Central memory CD8-positive, alpha-beta T cell (primary cell): Measurements from ENCODE around the gene GFY.
"Not testable (repeated sequence)": the region's sequence is repeated elsewhere in the genome, so short reads cannot be mapped to it uniquely, and the experiment has no call there.

Experiments
- ATAC-seq: fragments of 150-1000 bp; cut with Tn5 transposase; replicated peaks from 2 replicates; pipeline ENCODE4 v1.10.0; 2022; ENCODE audit warnings: mild to moderate bottlenecking, moderate FRiP score, moderate number of reproducible peaks; ENCODE audit not compliant: poor library complexity, severe bottlenecking; ENCODE audit errors: extremely low read depth
- DNase-seq, 2 donors: peaks; one replicate each; pipeline ENCODE4 v3.0.0; 2021; ENCODE audit warnings: low spot score in 2 of 2
- H3K27ac Mint-ChIP-seq: one replicate; pipeline ENCODE4 v1.8.0; 2022; ENCODE audit warnings: low read depth, mild to moderate bottlenecking, moderate library complexity, mixed read lengths
- H3K27me3 Mint-ChIP-seq: one replicate; pipeline ENCODE4 v1.8.0; 2022; ENCODE audit warnings: mixed read lengths
- H3K36me3 Mint-ChIP-seq: one replicate; pipeline ENCODE4 v1.8.0; 2022; ENCODE audit warnings: mild to moderate bottlenecking, moderate library complexity, mixed read lengths; ENCODE audit not compliant: insufficient read depth
- H3K4me1 Mint-ChIP-seq: one replicate; pipeline ENCODE4 v1.8.0; 2022; ENCODE audit warnings: mixed read lengths
- H3K4me3 Mint-ChIP-seq: one replicate; pipeline ENCODE4 v1.8.0; 2022; ENCODE audit warnings: mild to moderate bottlenecking, moderate library complexity, mixed read lengths
- H3K9me3 Mint-ChIP-seq: one replicate; pipeline ENCODE4 v1.8.0; 2022; ENCODE audit warnings: mixed read lengths

GFY gene

DNA sequence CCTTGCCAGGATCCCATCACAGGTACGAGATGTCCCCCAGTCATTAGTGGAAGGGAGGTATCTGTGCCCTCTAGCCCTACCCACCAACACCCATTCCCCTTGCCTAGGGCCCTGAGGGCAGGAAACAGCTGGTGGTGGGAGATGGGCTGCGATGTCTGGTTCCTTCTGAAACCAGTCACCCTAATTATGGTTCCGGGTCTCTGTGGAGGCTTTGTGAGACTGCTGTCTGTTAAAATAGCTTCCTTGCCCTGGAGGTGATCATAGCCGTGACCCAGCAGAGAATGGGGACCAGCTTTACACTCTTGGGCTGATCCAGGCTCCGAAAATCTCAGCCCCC, 33.3 kb downstream of the GFY start:
- H3K27me3 Mint-ChIP-seq, result no peaks in the 10 kb centered on the region
- H3K4me3 Mint-ChIP-seq, result no peak overlapping the region
- ATAC-seq (no peak), DNase-seq (no peak)
- peaks cover 20% of the 10 kb centered on the region for H3K36me3 Mint-ChIP-seq
- H3K4me1 Mint-ChIP-seq, result peaks cover 17% of the 10 kb centered on the region
- H3K9me3 Mint-ChIP-seq, result no peaks in the 10 kb centered on the region
- H3K27ac Mint-ChIP-seq, result no peak overlapping the region

DNA sequence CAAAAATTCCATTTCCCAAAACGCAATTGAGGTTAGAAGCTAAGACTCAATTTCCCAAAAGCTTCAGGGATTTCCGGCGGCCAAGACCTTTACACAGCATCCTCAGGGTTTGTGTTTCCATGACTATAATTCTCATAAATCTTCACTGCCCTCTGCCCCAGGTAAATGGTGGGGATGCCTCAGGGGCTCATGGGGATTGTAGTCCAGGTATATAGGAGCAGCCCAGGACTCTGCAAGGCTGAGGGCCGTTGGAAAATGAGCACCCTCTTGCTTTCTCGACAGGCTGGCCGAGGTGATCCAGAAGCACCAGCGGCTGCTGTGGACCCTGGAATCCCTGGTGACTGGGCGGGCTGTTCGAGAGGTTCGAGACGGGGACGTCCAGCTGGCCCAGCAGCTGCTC, 34.2 kb downstream of the GFY start:
- Mint-ChIP-seq H3K9me3 (no peaks in the 10 kb centered on the region), H3K36me3 (peaks cover 25% of the 10 kb centered on the region), H3K4me3 (no peak overlapping the region), H3K27ac (no peak overlapping the region), H3K4me1 (peaks cover 8% of the 10 kb centered on the region), H3K27me3 (no peaks in the 10 kb centered on the region)
- ATAC-seq (no peak), DNase-seq (no peak)

DNA sequence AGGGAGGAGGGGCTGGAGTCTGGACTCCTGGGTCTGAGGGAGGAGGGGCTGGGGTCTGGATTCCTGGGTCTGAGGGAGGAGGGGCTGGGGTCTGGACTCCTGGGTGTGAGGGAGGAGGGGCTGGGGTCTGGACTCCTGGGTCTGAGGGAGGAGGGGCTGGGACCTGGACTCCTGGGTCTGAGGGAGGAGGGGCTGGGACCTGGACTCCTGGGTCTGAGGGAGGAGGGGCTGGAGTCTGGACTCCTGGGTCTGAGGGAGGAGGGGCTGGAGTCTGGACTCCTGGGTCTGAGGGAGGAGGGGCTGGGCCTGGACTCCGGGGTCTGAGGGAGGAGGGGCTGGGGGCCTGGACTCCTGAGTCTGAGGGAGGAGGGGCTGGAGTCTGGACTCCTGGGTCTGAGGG, 35.9 kb downstream of the GFY start:
- not testable (repeated sequence) for ATAC-seq, DNase-seq, H3K27me3 Mint-ChIP-seq, H3K27ac Mint-ChIP-seq, H3K4me3 Mint-ChIP-seq, H3K4me1 Mint-ChIP-seq, H3K9me3 Mint-ChIP-seq
- peaks cover 21% of the 10 kb centered on the region for H3K36me3 Mint-ChIP-seq

DNA sequence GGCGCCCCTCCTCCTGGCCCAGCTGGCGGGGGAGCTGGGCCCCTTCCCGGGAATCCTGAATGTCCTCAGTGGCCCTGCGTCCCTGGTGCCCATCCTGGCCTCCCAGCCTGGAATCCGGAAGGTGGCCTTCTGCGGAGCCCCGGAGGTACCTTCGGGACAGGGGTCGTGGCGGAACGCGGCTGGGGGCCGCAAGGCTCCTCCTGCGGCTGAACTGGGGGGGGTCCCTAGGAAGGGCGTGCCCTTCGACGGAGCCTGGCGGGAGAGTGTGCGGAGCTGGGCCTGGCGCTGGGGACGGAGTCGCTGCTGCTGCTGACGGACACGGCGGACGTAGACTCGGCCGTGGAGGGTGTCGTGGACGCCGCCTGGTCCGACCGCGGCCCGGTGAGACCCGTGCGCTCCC, 36.5 kb downstream of the GFY start:
- Mint-ChIP-seq H3K4me3 (no peak overlapping the region), H3K36me3 (peaks cover 17% of the 10 kb centered on the region), H3K27ac (no peak overlapping the region), H3K9me3 (no peaks in the 10 kb centered on the region), H3K27me3 (no peaks in the 10 kb centered on the region), H3K4me1 (peaks cover 6% of the 10 kb centered on the region)
- DNase-seq (no peak), ATAC-seq (no peak)

DNA sequence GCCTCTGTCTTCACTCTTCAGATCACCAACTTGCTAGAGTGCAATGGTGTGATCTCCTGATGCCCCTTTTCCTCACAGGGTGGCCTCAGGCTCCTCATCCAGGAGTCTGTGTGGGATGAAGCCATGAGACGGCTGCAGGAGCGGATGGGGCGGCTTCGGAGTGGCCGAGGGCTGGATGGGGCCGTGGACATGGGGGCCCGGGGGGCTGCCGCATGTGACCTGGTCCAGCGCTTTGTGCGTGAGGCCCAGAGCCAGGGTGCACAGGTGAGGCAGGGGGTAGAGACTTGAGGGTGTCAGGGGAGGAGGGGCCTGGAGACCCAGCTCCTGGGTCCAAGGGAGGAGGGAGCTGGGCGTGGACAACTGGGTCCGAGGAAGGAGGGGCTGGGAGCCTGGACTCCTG, 37.3 kb downstream of the GFY start:
- Mint-ChIP-seq H3K4me1 (no peaks in the 10 kb centered on the region), H3K36me3 (peaks cover 17% of the 10 kb centered on the region), H3K27me3 (no peaks in the 10 kb centered on the region), H3K9me3 (no peaks in the 10 kb centered on the region), H3K27ac (no peak overlapping the region), H3K4me3 (no peak overlapping the region)
- no peak for DNase-seq
- no peak for ATAC-seq

DNA sequence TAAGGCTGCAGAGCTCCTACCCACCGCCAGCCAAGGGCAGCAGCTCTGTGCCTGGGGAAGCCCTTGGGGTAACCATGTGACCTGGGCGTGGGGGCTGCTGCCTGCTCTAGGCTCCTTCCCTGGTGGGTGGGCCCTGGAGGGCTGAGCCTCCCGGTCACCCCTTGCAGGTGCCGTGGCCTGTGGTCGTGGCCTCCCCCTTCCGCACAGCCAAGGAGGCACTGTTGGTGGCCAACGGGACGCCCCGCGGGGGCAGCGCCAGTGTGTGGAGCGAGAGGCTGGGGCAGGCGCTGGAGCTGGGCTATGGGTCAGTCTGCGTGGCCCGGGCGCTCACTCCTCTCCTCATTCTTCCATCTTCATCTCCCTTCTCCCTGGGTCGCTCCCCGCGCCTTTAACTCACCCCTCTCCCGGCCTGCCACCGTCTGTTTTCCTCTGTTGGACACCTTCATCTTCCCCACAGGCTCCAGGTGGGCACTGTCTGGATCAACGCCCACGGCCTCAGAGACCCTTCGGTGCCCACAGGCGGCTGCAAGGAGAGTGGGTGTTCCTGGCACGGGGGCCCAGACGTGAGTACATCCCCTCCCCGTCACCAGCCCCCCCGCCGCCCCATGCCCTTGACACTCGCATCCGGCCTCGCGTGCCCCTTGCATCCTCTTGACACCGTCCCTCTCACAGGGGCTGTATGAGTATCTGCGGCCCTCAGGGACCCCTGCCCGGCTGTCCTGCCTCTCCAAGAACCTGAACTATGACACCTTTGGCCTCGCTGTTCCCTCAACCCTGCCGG, 39.0 kb downstream of the GFY start:
- DNase-seq (no peak), ATAC-seq (no peak)
- peak overlapping the region; percentile 25 for H3K4me3 Mint-ChIP-seq
- H3K4me1 Mint-ChIP-seq, result peaks cover 9% of the 10 kb centered on the region
- H3K27me3 Mint-ChIP-seq, result no peaks in the 10 kb centered on the region
- no peaks in the 10 kb centered on the region for H3K9me3 Mint-ChIP-seq
- peaks cover 22% of the 10 kb centered on the region for H3K36me3 Mint-ChIP-seq
- H3K27ac Mint-ChIP-seq, result peak overlapping the region; percentile 88

DNA sequence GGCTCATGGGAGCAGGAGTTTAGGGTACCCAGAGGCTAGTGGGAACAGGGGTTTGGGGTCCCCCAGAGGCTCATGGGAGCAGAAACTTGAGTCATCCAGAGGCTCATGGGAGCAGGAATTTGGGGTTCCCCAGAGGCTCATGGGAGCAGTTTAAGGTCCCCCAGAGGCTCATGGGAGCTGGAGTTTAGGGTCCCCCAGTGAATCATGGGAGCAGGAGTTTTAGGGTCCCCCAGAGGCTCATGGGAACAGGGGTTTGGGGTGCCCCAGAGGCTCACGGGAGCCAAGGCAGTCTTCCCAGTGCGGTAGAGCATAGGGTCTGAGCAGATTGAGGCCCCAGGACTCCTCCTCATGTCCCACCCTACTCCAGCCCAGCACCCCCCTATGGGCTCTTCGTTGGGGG, 40.2 kb downstream of the GFY start:
- H3K36me3 Mint-ChIP-seq, result peaks cover 25% of the 10 kb centered on the region
- no peak for DNase-seq
- no peak for ATAC-seq
- H3K9me3 Mint-ChIP-seq, result no peaks in the 10 kb centered on the region
- H3K4me1 Mint-ChIP-seq, result peaks cover 16% of the 10 kb centered on the region
- no peaks in the 10 kb centered on the region for H3K27me3 Mint-ChIP-seq
- no peak overlapping the region for H3K4me3 Mint-ChIP-seq
- H3K27ac Mint-ChIP-seq, result peak overlapping the region; percentile 88

DNA sequence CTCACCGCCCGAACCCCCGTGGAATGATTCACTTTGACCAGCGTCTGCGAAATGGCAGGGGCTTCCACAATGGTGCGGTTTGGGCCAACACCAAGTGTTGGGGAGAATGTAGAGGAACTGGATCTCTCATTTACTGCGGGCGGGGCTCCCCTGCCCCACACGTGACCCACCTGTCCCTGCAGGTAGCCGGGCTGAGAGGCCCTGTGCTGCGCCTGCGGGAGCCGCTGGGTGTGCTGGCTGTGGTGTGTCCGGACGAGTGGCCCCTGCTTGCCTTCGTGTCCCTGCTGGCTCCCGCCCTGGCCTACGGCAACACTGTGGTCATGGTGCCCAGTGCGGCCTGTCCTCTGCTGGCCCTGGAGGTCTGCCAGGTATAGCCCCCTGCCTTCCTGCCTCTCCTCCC, 43.0 kb downstream of the GFY start:
- H3K36me3 Mint-ChIP-seq, result peaks cover 19% of the 10 kb centered on the region
- peak overlapping the region; percentile 99 for H3K27ac Mint-ChIP-seq
- no peaks in the 10 kb centered on the region for H3K9me3 Mint-ChIP-seq
- ATAC-seq (no peak), DNase-seq (no peak)
- H3K4me3 Mint-ChIP-seq, result no peak overlapping the region
- H3K4me1 Mint-ChIP-seq, result peaks cover 30% of the 10 kb centered on the region
- H3K27me3 Mint-ChIP-seq, result no peaks in the 10 kb centered on the region

DNA sequence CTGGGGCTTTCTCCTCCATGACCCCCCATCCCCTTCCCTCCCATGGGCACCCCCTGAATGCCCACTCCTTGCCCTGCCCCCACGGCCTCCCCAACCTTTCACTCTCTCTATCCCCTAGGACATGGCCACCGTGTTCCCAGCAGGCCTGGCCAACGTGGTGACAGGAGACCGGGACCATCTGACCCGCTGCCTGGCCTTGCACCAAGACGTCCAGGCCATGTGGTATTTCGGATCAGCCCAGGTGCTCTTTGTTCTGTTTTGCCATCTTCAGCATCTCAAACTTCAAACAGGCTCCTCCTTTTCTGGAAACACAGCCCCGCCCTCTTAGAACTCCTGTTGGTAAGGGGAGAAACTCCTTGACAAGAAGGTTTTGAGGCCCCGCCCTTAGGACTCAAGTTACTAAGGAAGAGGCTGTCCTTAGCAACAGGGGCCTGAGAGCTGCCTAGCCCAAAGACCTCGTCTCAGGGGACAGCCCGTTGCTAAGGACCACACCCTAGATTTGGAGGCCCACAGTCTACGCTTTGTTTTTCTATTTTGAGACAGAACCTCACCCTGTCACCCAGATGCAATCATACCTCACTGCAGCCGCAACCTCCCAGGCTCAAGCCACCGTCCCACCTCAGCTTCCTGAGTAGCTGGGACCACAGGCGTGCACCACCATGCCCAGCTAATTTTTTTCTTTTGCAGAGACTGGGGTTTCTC, 43.7 kb downstream of the GFY start:
- ATAC-seq, result peak; percentile 87
- H3K9me3 Mint-ChIP-seq, result no peaks in the 10 kb centered on the region
- H3K4me3 Mint-ChIP-seq, result peak overlapping the region; percentile 79
- no peaks in the 10 kb centered on the region for H3K27me3 Mint-ChIP-seq
- H3K27ac Mint-ChIP-seq, result peak overlapping the region; percentile 99
- H3K36me3 Mint-ChIP-seq, result peaks cover 19% of the 10 kb centered on the region
- peaks cover 35% of the 10 kb centered on the region for H3K4me1 Mint-ChIP-seq
- peak; percentile 74 to 93 for DNase-seq

DNA sequence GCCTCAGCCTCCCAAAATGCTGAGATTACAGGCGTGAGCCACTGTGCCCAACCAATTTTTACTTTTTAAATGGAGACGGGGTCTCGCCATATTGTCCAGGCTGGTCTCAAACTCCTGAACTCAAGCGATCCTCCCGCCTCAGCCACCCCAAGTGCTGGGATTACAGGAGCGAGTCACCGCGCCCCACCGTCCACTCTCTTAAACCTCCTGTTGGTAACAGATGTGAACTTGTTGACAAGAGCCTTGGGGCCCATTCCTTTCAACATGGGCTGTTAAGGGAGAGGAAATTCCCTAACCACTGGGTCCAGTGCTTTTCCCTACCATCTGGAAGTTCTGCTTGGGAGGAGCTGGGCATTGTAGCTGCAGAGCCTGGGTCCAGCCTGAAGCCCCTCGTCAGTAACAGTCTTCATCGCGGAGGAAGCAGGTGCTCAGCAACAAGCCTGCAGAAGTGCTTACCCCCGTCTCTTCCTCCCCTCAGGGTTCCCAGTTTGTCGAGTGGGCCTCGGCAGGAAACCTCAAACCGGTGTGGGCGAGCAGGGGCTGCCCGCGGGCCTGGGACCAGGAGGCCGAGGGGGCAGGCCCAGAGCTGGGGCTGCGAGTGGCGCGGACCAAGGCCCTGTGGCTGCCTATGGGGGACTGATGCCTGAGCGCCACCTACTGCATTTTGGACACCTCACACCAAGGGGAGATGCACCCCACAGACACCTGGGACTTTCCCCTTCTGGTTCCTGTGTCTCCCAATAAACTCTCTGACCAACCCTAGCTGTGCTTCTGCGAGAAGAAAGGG, 44.8 kb downstream of the GFY start:
- peaks cover 22% of the 10 kb centered on the region for H3K36me3 Mint-ChIP-seq
- H3K4me1 Mint-ChIP-seq, result peaks cover 38% of the 10 kb centered on the region
- peak overlapping the region; percentile 99 for H3K27ac Mint-ChIP-seq
- peak; percentile 38 for ATAC-seq
- no peaks in the 10 kb centered on the region for H3K27me3 Mint-ChIP-seq
- no peaks in the 10 kb centered on the region for H3K9me3 Mint-ChIP-seq
- H3K4me3 Mint-ChIP-seq, result peak overlapping the region; percentile 53
- peak; percentile 67 to 82 for DNase-seq

DNA sequence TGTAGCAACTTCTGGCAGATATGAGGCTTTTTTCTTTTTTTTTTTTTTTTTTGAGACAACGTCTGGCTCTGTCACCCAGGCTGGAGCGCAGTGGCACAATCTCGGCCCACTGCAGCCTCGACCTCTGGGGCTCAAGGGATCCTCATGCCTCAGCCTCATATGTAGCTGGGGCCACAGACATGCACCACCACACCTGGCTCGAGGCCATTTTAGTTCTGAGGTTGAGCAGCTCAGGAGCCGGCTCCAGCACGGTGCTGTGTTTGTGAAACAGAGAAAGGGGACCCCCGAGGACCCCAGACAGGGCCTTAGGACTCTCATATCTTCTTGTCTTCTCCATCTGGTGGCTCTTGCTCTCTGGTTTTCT, 45.4 kb downstream of the GFY start:
- H3K36me3 Mint-ChIP-seq, result peaks cover 25% of the 10 kb centered on the region
- peaks cover 43% of the 10 kb centered on the region for H3K4me1 Mint-ChIP-seq

DNA sequence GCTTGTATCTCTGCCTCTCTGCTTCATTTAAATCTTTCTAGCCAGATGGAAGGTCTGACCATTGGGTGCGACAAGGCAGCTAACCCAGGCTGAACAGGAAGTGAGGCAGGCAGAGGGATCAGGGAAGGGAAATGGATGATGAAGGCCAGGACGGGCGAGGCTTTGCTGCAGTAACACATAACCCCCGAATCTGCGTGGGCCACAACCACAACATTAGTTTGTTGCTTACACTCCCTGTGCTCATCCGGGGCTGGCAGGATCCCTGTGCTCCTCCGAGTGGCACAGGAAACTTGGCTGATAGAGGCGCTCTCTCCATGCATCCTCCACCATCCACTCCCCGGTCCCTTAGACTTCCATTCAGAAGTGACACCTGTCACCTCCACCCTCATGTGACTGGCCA, 47.7 kb downstream of the GFY start:
- Mint-ChIP-seq H3K4me1 (peaks cover 54% of the 10 kb centered on the region), H3K9me3 (no peaks in the 10 kb centered on the region), H3K27ac (peak overlapping the region; percentile 99), H3K4me3 (peak overlapping the region; percentile 92), H3K27me3 (no peaks in the 10 kb centered on the region), H3K36me3 (peaks cover 44% of the 10 kb centered on the region)
- no peak for DNase-seq
- no peak for ATAC-seq

More for the DNA sequence above, 45.4 kb downstream of the GFY start:
- DNase-seq (no peak), ATAC-seq (no peak)
- Mint-ChIP-seq H3K4me3 (peak overlapping the region; percentile 53), H3K9me3 (no peaks in the 10 kb centered on the region), H3K27ac (peak overlapping the region; percentile 99), H3K27me3 (no peaks in the 10 kb centered on the region)

DNA sequence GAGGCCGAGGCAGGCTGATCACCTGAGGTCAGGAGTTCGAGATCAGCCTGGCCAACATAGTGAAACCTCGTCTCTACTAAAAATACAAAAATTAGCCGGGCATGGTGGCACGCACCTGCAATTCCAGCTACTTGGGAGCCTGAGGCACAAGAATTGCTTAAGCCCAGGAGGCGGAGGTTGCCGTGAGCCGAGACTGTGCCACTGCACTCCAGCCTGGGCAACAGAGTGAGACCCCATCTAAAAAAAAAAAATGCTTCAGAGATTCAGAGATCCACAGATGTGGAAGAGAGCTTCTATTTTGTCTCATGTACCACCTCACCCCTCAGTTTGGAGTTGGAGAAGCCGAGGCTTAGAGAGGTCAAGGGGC, 48.3 kb downstream of the GFY start:
- Mint-ChIP-seq H3K4me3 (peak overlapping the region; percentile 92), H3K27ac (peak overlapping the region; percentile 99), H3K36me3 (peaks cover 45% of the 10 kb centered on the region), H3K4me1 (peaks cover 51% of the 10 kb centered on the region)
- not testable (repeated sequence) for H3K9me3 Mint-ChIP-seq, ATAC-seq, DNase-seq, H3K27me3 Mint-ChIP-seq
